HFF-Myc (cell line): ENCODE results near the gene NUCB1.

Experiments used
- DNase-seq: peaks from one replicate; pipeline ENCODE4 v3.0.0-alpha.2; 2011; ENCODE audit warnings: low read depth; ENCODE audit errors: extremely low read depth
- H3K4me3 ChIP-seq: replicated peaks from 2 replicates; pipeline ENCODE4 v1.5.1; 2011; ENCODE audit warnings: low read depth, mild to moderate bottlenecking, control low read depth, low read length
- CTCF ChIP-seq: IDR thresholded peaks from 2 replicates; pipeline ENCODE4 v1.5.1; 2012; ENCODE audit warnings: mild to moderate bottlenecking, low read depth, low read length, control low read depth; ENCODE audit errors: missing control alignments

NUCB1 gene

GRCh38 chr19:48945817-48946216 is 45.7 kb downstream of the NUCB1 start:
- DNase-seq, result no peak
- H3K4me3 ChIP-seq, result no peak overlapping the region
- no peak for TF ChIP-seq CTCF

GRCh38 chr19:48946463-48947257 is 46.5 kb downstream of the NUCB1 start:
- TF ChIP-seq CTCF, result no peak
- no peak overlapping the region for H3K4me3 ChIP-seq
- no peak for DNase-seq

GRCh38 chr19:48947258-48947542 is 47.1 kb downstream of the NUCB1 start:
- DNase-seq, result no peak
- H3K4me3 ChIP-seq, result no peak overlapping the region
- TF ChIP-seq CTCF, result no peak

- no peak for TF ChIP-seq CTCF
- no peak overlapping the region for H3K4me3 ChIP-seq
- no peak for DNase-seq
These were observed 50.0 kb downstream of the NUCB1 start for GRCh38 chr19:48950159-48950558.

GRCh38 chr19:48950830-48951519 is 50.9 kb downstream of the NUCB1 start:
- no peak for DNase-seq
- H3K4me3 ChIP-seq, result no peak overlapping the region
- no peak for TF ChIP-seq CTCF

- H3K4me3 ChIP-seq, result no peak overlapping the region
- DNase-seq, result no peak
- TF ChIP-seq CTCF, result no peak
These were observed 53.0 kb downstream of the NUCB1 start for GRCh38 chr19:48953141-48953540.
